Kidney (tissue), 14 donors: Measurements from ENCODE around the gene FGFR2. TPM values are rescaled to one million over a fixed set of nuclear protein-coding genes. Genes with fewer than 3 reads are reported as not detected.

Source experiments
- DNase-seq, 5 donors: peaks; one replicate each; pipeline ENCODE4 v3.0.0-alpha.2; 2013 to 2020
- FAIRE-seq: peaks from 2 replicates; lab custom pipeline; 2012; peaks lifted over from hg19 to GRCh38; lab: Jason Lieb, UNC
- H3K27ac ChIP-seq, 2 donors: one replicate each; pipeline ENCODE4 v1.7.0; 2013; ENCODE audit warnings: low read depth in 2 of 2, low read length in 2 of 2, inconsistent platforms in 1 of 2
- H3K27me3 ChIP-seq: one replicate; pipeline ENCODE4 v1.7.1; 2013; ENCODE audit warnings: low read length, inconsistent platforms; ENCODE audit not compliant: control insufficient read depth, insufficient read depth
- H3K36me3 ChIP-seq, 3 donors: one replicate each; pipeline versions ENCODE4 v1.7.0 to v1.7.1; 2013; ENCODE audit warnings: low read length in 3 of 3, control low read depth in 1 of 3, inconsistent platforms in 1 of 3; ENCODE audit not compliant: insufficient read depth in 3 of 3, control insufficient read depth in 2 of 3
- H3K4me1 ChIP-seq, 3 donors: one replicate each; pipeline versions ENCODE4 v1.7.0 to v1.7.1; 2013; ENCODE audit warnings: low read length in 3 of 3, inconsistent platforms in 1 of 3, low read depth in 1 of 3; ENCODE audit not compliant: control insufficient read depth in 2 of 3, insufficient read depth in 2 of 3
- H3K4me3 ChIP-seq, 3 donors: one replicate each; pipeline versions ENCODE4 v1.7.0 to v1.8.1; 2013; ENCODE audit warnings: low read length in 3 of 3, control low read depth in 1 of 3, inconsistent platforms in 1 of 3
- H3K9ac ChIP-seq, 3 donors: one replicate each; pipeline versions ENCODE4 v1.7.0 to v1.7.1; 2013; ENCODE audit warnings: low read length in 3 of 3, control low read depth in 1 of 3, inconsistent platforms in 1 of 3
- H3K9me3 ChIP-seq, 3 donors: one replicate each; pipeline versions ENCODE4 v1.7.0 to v1.7.1; 2013; ENCODE audit warnings: low read length in 3 of 3, control low read depth in 1 of 3, inconsistent platforms in 1 of 3; ENCODE audit not compliant: control insufficient read depth in 2 of 3, insufficient read depth in 1 of 3
- intact Hi-C: fragments of 100-400 bp; cut with DNase I; formaldehyde crosslinking; loops from one replicate; pipeline ENCODE4 v1.11.1; 2022
- polyA plus RNA-seq: library from polyadenylated mRNA; stranded (reverse); fragments of 350-450 nt; fragmentation: Illumina TruSeq; extraction: RNeasy Lipid Tissue Mini Kit (QIAGEN cat#74804); gene quantifications from one replicate; pipeline ENCODE4 v1.2.3, GENCODE V29; 2014; ENCODE audit warnings: low read depth, low replicate concordance; ENCODE audit not compliant: insufficient read depth
- total RNA-seq: library from RNA; stranded (reverse); fragmentation: NEBNext Ultra II Directional; extraction: Animal tissue kit (Norgen Biotek cat#: 25700); gene quantifications from one replicate; pipeline ENCODE4 v1.2.1, GENCODE V29; 2021
- TF ChIP-seq, protein P1 (sequence below): IDR thresholded peaks from 3 replicates; pipeline ENCODE4 v1.5.1; 2012; ENCODE audit warnings: mild to moderate bottlenecking, moderate library complexity, borderline replicate concordance; ENCODE audit not compliant: insufficient read depth; ENCODE audit errors: extremely low read depth
- donor health status: control.
- donor health status: control.
- donor health status: control.
- donor health status: control.
- donor health status: control.
- donor health status: DM: yes; HTN: yes; CAD: no.
- donor health status: Normal renal cell carcinoma (clear cell type).

FGFR2 gene
- total and polyA plus RNA-seq, 2 donors from 2014 or later = 20.2 to 59.4 TPM

DNA sequence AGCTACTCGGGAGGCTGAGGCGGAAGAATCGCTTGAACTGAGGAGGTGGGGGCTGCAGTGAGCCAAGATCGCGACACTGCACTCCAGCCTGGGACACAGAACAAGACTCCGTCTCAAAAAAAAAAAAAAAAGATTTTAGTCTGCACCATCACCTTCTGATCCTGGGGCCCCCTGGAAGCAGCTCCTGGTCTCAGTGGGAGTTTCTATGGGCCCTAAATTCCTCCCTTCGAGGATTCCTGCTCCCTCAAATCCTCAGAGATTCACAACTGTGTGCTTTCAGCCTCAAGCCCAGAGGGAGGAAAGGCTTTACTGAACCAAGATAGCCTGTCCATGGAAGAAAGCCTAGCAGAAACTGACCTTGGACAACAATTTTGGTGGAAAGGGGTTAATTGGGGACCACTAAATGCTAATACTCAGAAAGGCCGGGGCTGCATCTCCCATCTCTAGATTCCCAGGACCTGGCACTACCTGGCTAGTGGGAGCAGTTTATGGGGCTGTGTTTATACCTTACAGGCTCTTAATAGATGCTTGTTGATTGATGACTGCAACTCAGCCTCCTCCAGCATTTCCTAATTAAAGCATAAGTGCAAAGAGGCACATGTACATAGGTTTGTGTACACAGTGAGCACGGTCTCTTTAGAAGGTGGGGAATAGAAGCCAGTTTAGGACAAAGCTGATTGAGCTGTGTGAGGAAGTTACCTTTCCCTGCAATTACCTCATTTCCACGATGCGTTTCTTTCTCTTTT lies 9.2 kb upstream of the FGFR2 start:
- Histone ChIP-seq H3K36me3 (no peaks in the 10 kb centered on the region), H3K27me3 (no peaks in the 10 kb centered on the region), H3K4me3 (no peak overlapping the region), H3K9ac (no peak overlapping the region), H3K9me3 (no peaks in the 10 kb centered on the region), H3K4me1 (no peaks in the 10 kb centered on the region), H3K27ac (no peak overlapping the region)
- intact Hi-C loops = no loop called here
- DNase-seq = no peak
- no peak for FAIRE-seq
- TF ChIP-seq, protein P1, sequence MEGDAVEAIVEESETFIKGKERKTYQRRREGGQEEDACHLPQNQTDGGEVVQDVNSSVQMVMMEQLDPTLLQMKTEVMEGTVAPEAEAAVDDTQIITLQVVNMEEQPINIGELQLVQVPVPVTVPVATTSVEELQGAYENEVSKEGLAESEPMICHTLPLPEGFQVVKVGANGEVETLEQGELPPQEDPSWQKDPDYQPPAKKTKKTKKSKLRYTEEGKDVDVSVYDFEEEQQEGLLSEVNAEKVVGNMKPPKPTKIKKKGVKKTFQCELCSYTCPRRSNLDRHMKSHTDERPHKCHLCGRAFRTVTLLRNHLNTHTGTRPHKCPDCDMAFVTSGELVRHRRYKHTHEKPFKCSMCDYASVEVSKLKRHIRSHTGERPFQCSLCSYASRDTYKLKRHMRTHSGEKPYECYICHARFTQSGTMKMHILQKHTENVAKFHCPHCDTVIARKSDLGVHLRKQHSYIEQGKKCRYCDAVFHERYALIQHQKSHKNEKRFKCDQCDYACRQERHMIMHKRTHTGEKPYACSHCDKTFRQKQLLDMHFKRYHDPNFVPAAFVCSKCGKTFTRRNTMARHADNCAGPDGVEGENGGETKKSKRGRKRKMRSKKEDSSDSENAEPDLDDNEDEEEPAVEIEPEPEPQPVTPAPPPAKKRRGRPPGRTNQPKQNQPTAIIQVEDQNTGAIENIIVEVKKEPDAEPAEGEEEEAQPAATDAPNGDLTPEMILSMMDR = no peak

- H3K4me1 ChIP-seq = no peaks in the 10 kb centered on the region
- no peaks in the 10 kb centered on the region for H3K27me3 ChIP-seq
- FAIRE-seq (no peak), DNase-seq (no peak)
- H3K27ac ChIP-seq = no peak overlapping the region
- intact Hi-C loops = no loop called here
- no peak overlapping the region for H3K4me3 ChIP-seq
- H3K9ac ChIP-seq = no peak overlapping the region
- no peaks in the 10 kb centered on the region for H3K9me3 ChIP-seq
- TF ChIP-seq, protein P1 = no peak
- H3K36me3 ChIP-seq = no peaks in the 10 kb centered on the region
Measured at GRCh38 chr10:121605708-121606107, 7.5 kb upstream of the FGFR2 start.

DNA sequence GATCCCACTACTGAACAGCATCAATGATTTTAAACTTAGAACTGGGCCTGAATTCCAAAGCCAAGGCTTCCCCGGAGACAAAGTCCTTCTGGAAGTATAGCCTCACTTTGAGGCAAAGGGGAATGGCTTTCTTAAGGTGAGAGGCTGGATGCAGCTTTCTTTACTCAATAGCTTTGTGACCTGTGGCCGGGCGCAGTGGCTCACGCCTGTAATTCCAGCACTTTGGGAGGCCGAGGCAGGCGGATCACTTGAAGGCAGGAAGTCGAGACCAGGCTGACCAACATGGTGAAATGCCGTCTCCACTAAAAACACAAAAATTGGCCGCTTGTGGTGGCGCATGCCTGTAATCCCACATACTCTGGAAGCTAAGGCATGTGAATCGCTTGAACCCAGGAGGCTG lies 3.2 kb upstream of the FGFR2 start:
- TF ChIP-seq, protein P1 = no peak

More for the DNA sequence above, 3.2 kb upstream of the FGFR2 start:
- FAIRE-seq = no peak
- peak in 1 of 5 donors; percentile 16 for DNase-seq
- intact Hi-C loops = loop anchor here (5.0 kb wide), 1 partner anchor 654 kb away; no protein-coding TSS in a partner anchor
- H3K9ac ChIP-seq = no peak overlapping the region
- H3K36me3 ChIP-seq = no peaks in the 10 kb centered on the region
- no peaks in the 10 kb centered on the region for H3K9me3 ChIP-seq
- H3K4me3 ChIP-seq = no peak overlapping the region
- no peak overlapping the region for H3K27ac ChIP-seq
- H3K27me3 ChIP-seq = no peaks in the 10 kb centered on the region
- peaks cover 0 to 3% (median 0%) of the 10 kb centered on the region in 3 donors for H3K4me1 ChIP-seq
